ENCODE results near the gene COBL. TPM values are rescaled to one million over a fixed set of nuclear protein-coding genes. Genes with fewer than 3 reads are reported as not detected.

Gene COBL
- total RNA-seq, 2 donors from 2014 or later, result 27.5 to 28.3 TPM

- no peak for DNase-seq
- no peaks in the 10 kb centered on the region for H3K36me3 Mint-ChIP-seq (ENCODE audit: low read depth)
- no peaks in the 10 kb centered on the region for H3K27me3 Mint-ChIP-seq (ENCODE audit: insufficient read depth)
- H3K27ac Mint-ChIP-seq, result no peak overlapping the region
- no peak for TF ChIP-seq CTCF (conservative IDR thresholded peaks at IDR 0.05)
- no peaks in the 10 kb centered on the region for H3K27me3 ChIP-seq (ENCODE audit: control insufficient read depth, insufficient read depth, low read length, poor library complexity, severe bottlenecking)
- H3K4me1 Mint-ChIP-seq, result peaks cover 6% of the 10 kb centered on the region
- H3K9ac ChIP-seq (ENCODE audit: extremely low read depth, low read length, poor library complexity, severe bottlenecking), result no peak overlapping the region
- no peak overlapping the region for H3K4me3 ChIP-seq (ENCODE audit: low read length)
- H3K27ac ChIP-seq (ENCODE audit: low read depth, low read length), result no peak overlapping the region
- H3K36me3 ChIP-seq (ENCODE audit: control insufficient read depth, insufficient read depth, low read length), result no peaks in the 10 kb centered on the region
- H3K9me3 Mint-ChIP-seq, result no peaks in the 10 kb centered on the region
- 85 to 93% methylated on average over 5 to 12 of the region's 12 CpGs for WGBS, 2 experiments (ENCODE audit: insufficient coverage in 1 of 2, insufficient read length in 1 of 2)
- no peaks in the 10 kb centered on the region for H3K4me1 ChIP-seq (ENCODE audit: control insufficient read depth, insufficient read depth, low read length)
- H3K9me3 ChIP-seq (ENCODE audit: control insufficient read depth, low read length), result no peaks in the 10 kb centered on the region
- no peak overlapping the region for H3K4me3 Mint-ChIP-seq
These were observed 53.6 kb downstream of the COBL start for GRCh38 chr7:51262796-51263531.

- WGBS, 2 experiments (ENCODE audit: insufficient coverage in 1 of 2, insufficient read length in 1 of 2), result 89 to 91% methylated on average over 16 to 20 of the region's 20 CpGs
- Histone ChIP-seq H3K4me1 (ENCODE audit: control insufficient read depth, insufficient read depth, low read length) (no peaks in the 10 kb centered on the region), H3K4me3 (ENCODE audit: low read length) (no peak overlapping the region), H3K9ac (ENCODE audit: extremely low read depth, low read length, poor library complexity, severe bottlenecking) (no peak overlapping the region), H3K27me3 (ENCODE audit: control insufficient read depth, insufficient read depth, low read length, poor library complexity, severe bottlenecking) (no peaks in the 10 kb centered on the region), H3K9me3 (ENCODE audit: control insufficient read depth, low read length) (no peaks in the 10 kb centered on the region), H3K36me3 (ENCODE audit: control insufficient read depth, insufficient read depth, low read length) (no peaks in the 10 kb centered on the region), H3K27ac (ENCODE audit: low read depth, low read length) (no peak overlapping the region)
- TF ChIP-seq CTCF (conservative IDR thresholded peaks at IDR 0.05), result no peak
- peaks cover 6% of the 10 kb centered on the region for H3K4me1 Mint-ChIP-seq
- no peak for DNase-seq
- H3K4me3 Mint-ChIP-seq, result no peak overlapping the region
- no peak overlapping the region for H3K27ac Mint-ChIP-seq
- H3K9me3 Mint-ChIP-seq, result no peaks in the 10 kb centered on the region
- H3K36me3 Mint-ChIP-seq (ENCODE audit: low read depth), result no peaks in the 10 kb centered on the region
- no peaks in the 10 kb centered on the region for H3K27me3 Mint-ChIP-seq (ENCODE audit: insufficient read depth)
These were observed 54.4 kb downstream of the COBL start for GRCh38 chr7:51261950-51262795.

- Mint-ChIP-seq H3K27ac (peak overlapping the region; percentile 64), H3K4me3 (no peak overlapping the region), H3K36me3 (ENCODE audit: low read depth) (no peaks in the 10 kb centered on the region), H3K4me1 (peaks cover 6% of the 10 kb centered on the region), H3K27me3 (ENCODE audit: insufficient read depth) (no peaks in the 10 kb centered on the region), H3K9me3 (no peaks in the 10 kb centered on the region)
- WGBS, 2 experiments (ENCODE audit: insufficient coverage in 1 of 2, insufficient read length in 1 of 2), result 91 to 96% methylated on average over 15 of the region's 15 CpGs
- Histone ChIP-seq H3K4me3 (ENCODE audit: low read length) (no peak overlapping the region), H3K27ac (ENCODE audit: low read depth, low read length) (no peak overlapping the region), H3K9me3 (ENCODE audit: control insufficient read depth, low read length) (no peaks in the 10 kb centered on the region), H3K9ac (ENCODE audit: extremely low read depth, low read length, poor library complexity, severe bottlenecking) (no peak overlapping the region), H3K27me3 (ENCODE audit: control insufficient read depth, insufficient read depth, low read length, poor library complexity, severe bottlenecking) (no peaks in the 10 kb centered on the region), H3K36me3 (ENCODE audit: control insufficient read depth, insufficient read depth, low read length) (no peaks in the 10 kb centered on the region), H3K4me1 (ENCODE audit: control insufficient read depth, insufficient read depth, low read length) (no peaks in the 10 kb centered on the region)
- DNase-seq, result peak; percentile 7
- no peak for TF ChIP-seq CTCF (conservative IDR thresholded peaks at IDR 0.05)
These were observed 55.3 kb downstream of the COBL start for GRCh38 chr7:51261117-51261835.
